OCI-LY7 (cell line): ENCODE data around the gene OR4D2. TPM values are rescaled to one million over a fixed set of nuclear protein-coding genes. Genes with fewer than 3 reads are reported as not detected.

ENCODE experiments used
- BruUV-seq: library from RNA; stranded (reverse); fragments of 400-500 nt; replicated peaks from 2 replicates; lab custom pipeline; 2021; lab: Mats Ljungman, UMichigan
- CTCF ChIA-PET: fragments of 300-600 bp; sonication (Branson Sonifier 250); formaldehyde crosslinking; loops from one replicate; lab custom pipeline; 2022; ENCODE audit warnings: antibody characterized with exemption; ENCODE audit not compliant: unreplicated experiment; lab: Charles Lee
- POLR2A ChIA-PET: fragments of 300-600 bp; sonication (Branson Sonifier 250); formaldehyde crosslinking; loops from one replicate; lab custom pipeline; 2022; ENCODE audit warnings: antibody characterized with exemption; lab: Charles Lee
- DNase-seq: peaks from one replicate; pipeline ENCODE4 v3.0.0-alpha.2; 2015; ENCODE audit warnings: low spot score
- H2AFZ ChIP-seq: fragments of 200-600 bp; sonication (generic), shearing (Covaris generic); 2 replicates; pipeline ENCODE4 v1.6.1; 2014; ENCODE audit warnings: mild to moderate bottlenecking, antibody characterized with exemption, low read length, moderate library complexity
- H3K27ac ChIP-seq: fragments of 200-600 bp; sonication (generic); 2 replicates; pipeline ENCODE4 v1.5.1; 2014; ENCODE audit warnings: mixed run types, low read depth, mild to moderate bottlenecking, moderate library complexity, low read length, inconsistent platforms; ENCODE audit not compliant: poor library complexity, severe bottlenecking
- H3K36me3 ChIP-seq: fragments of 200-600 bp; sonication (generic); 2 replicates; pipeline ENCODE4 v1.6.1; 2014; ENCODE audit warnings: mild to moderate bottlenecking, antibody characterized with exemption, low read length, moderate library complexity, mixed read lengths; ENCODE audit not compliant: insufficient read depth
- H3K4me1 ChIP-seq: fragments of 200-600 bp; sonication (generic); 2 replicates; pipeline ENCODE4 v1.5.1; 2014; ENCODE audit warnings: mild to moderate bottlenecking, low read length; ENCODE audit not compliant: insufficient read depth, poor library complexity, severe bottlenecking
- H3K4me2 ChIP-seq: fragments of 200-600 bp; sonication (generic); 2 replicates; pipeline ENCODE4 v1.6.1; 2014; ENCODE audit warnings: mild to moderate bottlenecking, low read length
- H3K4me3 ChIP-seq: fragments of 200-600 bp; sonication (generic); 2 replicates; pipeline ENCODE4 v1.5.1; 2014; ENCODE audit warnings: mild to moderate bottlenecking, low read depth, low read length; ENCODE audit not compliant: poor library complexity, severe bottlenecking
- H3K79me2 ChIP-seq: fragments of 200-600 bp; sonication (generic); 2 replicates; pipeline ENCODE4 v1.6.1; 2016; ENCODE audit warnings: low read depth, mild to moderate bottlenecking, low read length, moderate library complexity, mixed read lengths; ENCODE audit not compliant: insufficient read depth
- H3K9me2 ChIP-seq: fragments of 200-600 bp; sonication (generic); 2 replicates; pipeline ENCODE4 v1.6.1; 2016; ENCODE audit warnings: mild to moderate bottlenecking, low read length, mixed read lengths; ENCODE audit not compliant: insufficient read depth
- H3K9me3 ChIP-seq: fragments of 200-600 bp; sonication (generic); 2 replicates; pipeline ENCODE4 v1.6.1; 2014; ENCODE audit warnings: mild to moderate bottlenecking, mixed run types, low read length, mixed read lengths
- H4K20me1 ChIP-seq: fragments of 200-600 bp; sonication (generic); 2 replicates; pipeline ENCODE4 v1.6.1; 2014; ENCODE audit warnings: mild to moderate bottlenecking, antibody characterized with exemption, low read length, moderate library complexity, mixed read lengths; ENCODE audit not compliant: insufficient read depth
- EZH2phosphoT487 ChIP-seq: fragments of 200-600 bp; sonication (generic); IDR thresholded peaks from 2 replicates; pipeline ENCODE4 v1.6.1; 2018; ENCODE audit warnings: low read depth, borderline replicate concordance, mild to moderate bottlenecking, mixed run types, antibody characterized with exemption, low read length, moderate library complexity, mixed read lengths
- intact Hi-C: fragments of 100-400 bp; cut with micrococcal nuclease; formaldehyde crosslinking; loops from one replicate; pipeline ENCODE4 v1.10.0; 2022; ENCODE audit not compliant: unreplicated experiment
- total RNA-seq, 2 experiments: library from RNA; depleted of rRNA in 1 of 2; stranded (reverse); fragments of >200 nt in 1 of 2; shearing (Covaris generic) in 1 of 2; gene quantifications; 2 replicates each; pipeline ENCODE4 v1.2.3, GENCODE V29; 2014 to 2022
- TF ChIP-seq, protein P1 (sequence below): fragments of 200-600 bp; sonication (generic); conservative IDR thresholded peaks from 2 replicates; pipeline ENCODE4 v1.5.1; 2014; ENCODE audit warnings: mild to moderate bottlenecking, antibody characterized with exemption, low read length, moderate library complexity, mixed read lengths

OR4D2 gene
- total RNA-seq, 2 experiments from 2014 or later = not detected

GRCh38 chr17:58192612-58193011, 25.8 kb downstream of the OR4D2 start, which contains the start of gene EPX:
Gene EPX (plus strand): TSS chr17:58192726. CDS start chr17:58192847, 121 bp downstream.
- Histone ChIP-seq H3K9me3 (no peaks in the 10 kb centered on the region), H3K4me1 (no peaks in the 10 kb centered on the region), H3K4me3 (no peak within 1 kb of the TSS), H4K20me1 (no peaks in the 10 kb centered on the region), H3K9me2 (no peaks in the 10 kb centered on the region), H2AFZ (no peak within 1 kb of the TSS), H3K4me2 (no peak within 1 kb of the TSS), H3K79me2 (no peaks in the 10 kb centered on the region), H3K36me3 (no peaks in the 10 kb centered on the region), H3K27ac (no peak within 1 kb of the TSS)
- TF ChIP-seq, protein P1, sequence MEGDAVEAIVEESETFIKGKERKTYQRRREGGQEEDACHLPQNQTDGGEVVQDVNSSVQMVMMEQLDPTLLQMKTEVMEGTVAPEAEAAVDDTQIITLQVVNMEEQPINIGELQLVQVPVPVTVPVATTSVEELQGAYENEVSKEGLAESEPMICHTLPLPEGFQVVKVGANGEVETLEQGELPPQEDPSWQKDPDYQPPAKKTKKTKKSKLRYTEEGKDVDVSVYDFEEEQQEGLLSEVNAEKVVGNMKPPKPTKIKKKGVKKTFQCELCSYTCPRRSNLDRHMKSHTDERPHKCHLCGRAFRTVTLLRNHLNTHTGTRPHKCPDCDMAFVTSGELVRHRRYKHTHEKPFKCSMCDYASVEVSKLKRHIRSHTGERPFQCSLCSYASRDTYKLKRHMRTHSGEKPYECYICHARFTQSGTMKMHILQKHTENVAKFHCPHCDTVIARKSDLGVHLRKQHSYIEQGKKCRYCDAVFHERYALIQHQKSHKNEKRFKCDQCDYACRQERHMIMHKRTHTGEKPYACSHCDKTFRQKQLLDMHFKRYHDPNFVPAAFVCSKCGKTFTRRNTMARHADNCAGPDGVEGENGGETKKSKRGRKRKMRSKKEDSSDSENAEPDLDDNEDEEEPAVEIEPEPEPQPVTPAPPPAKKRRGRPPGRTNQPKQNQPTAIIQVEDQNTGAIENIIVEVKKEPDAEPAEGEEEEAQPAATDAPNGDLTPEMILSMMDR = no peak
- TF ChIP-seq EZH2phosphoT487 = no peak
- POLR2A ChIA-PET = no interaction called here
- intact Hi-C loops = no loop called here
- BruUV-seq = no TSS peak
- CTCF ChIA-PET = no interaction called here
- DNase-seq = no peak

- no peak overlapping the region for H3K4me2 ChIP-seq
- H3K9me2 ChIP-seq = no peaks in the 10 kb centered on the region
- ChIA-PET POLR2A (interaction anchor here (1.1 kb wide), 1 partner anchor 25 kb away, joined by 3 read pairs; the partner anchor contains the start of gene MKS1), CTCF (no interaction called here)
- H3K4me1 ChIP-seq = no peaks in the 10 kb centered on the region
- H3K4me3 ChIP-seq = no peak overlapping the region
- no peaks in the 10 kb centered on the region for H3K36me3 ChIP-seq
- no TSS peak for BruUV-seq
- H4K20me1 ChIP-seq = no peaks in the 10 kb centered on the region
- no peaks in the 10 kb centered on the region for H3K9me3 ChIP-seq
- no peak overlapping the region for H2AFZ ChIP-seq
- H3K79me2 ChIP-seq = no peaks in the 10 kb centered on the region
- intact Hi-C loops = no loop called here
- no peak overlapping the region for H3K27ac ChIP-seq
- TF ChIP-seq, protein P1 = peak; percentile 45
- TF ChIP-seq EZH2phosphoT487 = no peak
- DNase-seq = no peak
Measured at GRCh38 chr17:58193641-58194255, 27.0 kb downstream of the OR4D2 start.

GRCh38 chr17:58195518-58196123, 28.8 kb downstream of the OR4D2 start:
- no TSS peak for BruUV-seq
- H3K79me2 ChIP-seq = no peaks in the 10 kb centered on the region
- no peak overlapping the region for H3K27ac ChIP-seq
- H3K36me3 ChIP-seq = no peaks in the 10 kb centered on the region
- no peaks in the 10 kb centered on the region for H3K9me3 ChIP-seq
- no peaks in the 10 kb centered on the region for H3K4me1 ChIP-seq
- no peaks in the 10 kb centered on the region for H4K20me1 ChIP-seq
- no peak for DNase-seq
- TF ChIP-seq, protein P1 = no peak
- no peak for TF ChIP-seq EZH2phosphoT487
- ChIA-PET CTCF (no interaction called here), POLR2A (interaction anchor here (0.5 kb wide), 1 partner anchor 174 kb away, joined by 3 read pairs; no protein-coding TSS in a partner anchor)
- H3K4me2 ChIP-seq = no peak overlapping the region
- H2AFZ ChIP-seq = no peak overlapping the region
- intact Hi-C loops = no loop called here
- no peaks in the 10 kb centered on the region for H3K9me2 ChIP-seq
- H3K4me3 ChIP-seq = no peak overlapping the region
